ENCODE measurements around the gene CADM1. TPM values are rescaled to one million over a fixed set of nuclear protein-coding genes. Genes with fewer than 3 reads are reported as not detected.

CADM1 gene
- total RNA-seq, 6 experiments from 2014 or later, result 21.1 to 56.7 (median 30.6) TPM

DNA sequence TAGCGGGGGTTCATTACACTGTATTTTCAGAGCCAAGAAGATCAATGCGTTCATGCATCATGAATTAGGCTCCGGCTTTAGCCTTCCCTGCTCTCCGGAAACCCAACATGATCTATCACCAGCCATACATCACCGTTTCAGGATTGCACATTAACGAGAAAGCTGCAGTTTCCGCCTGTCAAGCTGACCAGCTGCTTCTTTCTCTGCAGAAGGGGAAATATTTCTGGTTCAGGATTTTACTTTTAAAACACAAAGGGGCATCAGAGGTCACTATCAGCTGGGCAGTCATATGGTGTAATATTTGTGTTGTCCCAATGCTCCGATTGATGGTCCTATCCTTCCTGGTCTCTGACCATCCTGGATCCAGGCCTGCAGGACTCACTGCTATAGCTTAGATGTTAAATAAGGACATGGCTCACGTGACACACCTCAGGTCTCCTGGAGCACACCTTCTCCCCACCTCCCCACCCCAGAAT is 21.4 kb upstream of the CADM1 start:
- H3K9me3 ChIP-seq, result no peaks in the 10 kb centered on the region
- H3K27ac ChIP-seq, result no peak overlapping the region
- H3K4me1 ChIP-seq, result peaks cover 0 to 33% (median 4%) of the 10 kb centered on the region in 4 donors
- no peaks in the 10 kb centered on the region for H3K27me3 ChIP-seq
- no peak overlapping the region for H3K4me3 ChIP-seq
- WGBS (ENCODE audit: insufficient coverage, low coverage, low lambda C conversion rate, missing lambda C conversion rate), result 59% methylated on average over 5 of the region's 9 CpGs
- peak in 3 of 4 donors; percentile 22 to 41 (median 24) for ATAC-seq
- no peaks in the 10 kb centered on the region for H3K36me3 ChIP-seq
- intact Hi-C loops (cut with DNase I), result no loop called here
- no peak for DNase-seq
- TF ChIP-seq, protein P1, sequence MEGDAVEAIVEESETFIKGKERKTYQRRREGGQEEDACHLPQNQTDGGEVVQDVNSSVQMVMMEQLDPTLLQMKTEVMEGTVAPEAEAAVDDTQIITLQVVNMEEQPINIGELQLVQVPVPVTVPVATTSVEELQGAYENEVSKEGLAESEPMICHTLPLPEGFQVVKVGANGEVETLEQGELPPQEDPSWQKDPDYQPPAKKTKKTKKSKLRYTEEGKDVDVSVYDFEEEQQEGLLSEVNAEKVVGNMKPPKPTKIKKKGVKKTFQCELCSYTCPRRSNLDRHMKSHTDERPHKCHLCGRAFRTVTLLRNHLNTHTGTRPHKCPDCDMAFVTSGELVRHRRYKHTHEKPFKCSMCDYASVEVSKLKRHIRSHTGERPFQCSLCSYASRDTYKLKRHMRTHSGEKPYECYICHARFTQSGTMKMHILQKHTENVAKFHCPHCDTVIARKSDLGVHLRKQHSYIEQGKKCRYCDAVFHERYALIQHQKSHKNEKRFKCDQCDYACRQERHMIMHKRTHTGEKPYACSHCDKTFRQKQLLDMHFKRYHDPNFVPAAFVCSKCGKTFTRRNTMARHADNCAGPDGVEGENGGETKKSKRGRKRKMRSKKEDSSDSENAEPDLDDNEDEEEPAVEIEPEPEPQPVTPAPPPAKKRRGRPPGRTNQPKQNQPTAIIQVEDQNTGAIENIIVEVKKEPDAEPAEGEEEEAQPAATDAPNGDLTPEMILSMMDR (IDR thresholded peaks at IDR 0.05), result no peak
- TF ChIP-seq POLR2A (IDR thresholded peaks at IDR 0.05), result no peak

DNA sequence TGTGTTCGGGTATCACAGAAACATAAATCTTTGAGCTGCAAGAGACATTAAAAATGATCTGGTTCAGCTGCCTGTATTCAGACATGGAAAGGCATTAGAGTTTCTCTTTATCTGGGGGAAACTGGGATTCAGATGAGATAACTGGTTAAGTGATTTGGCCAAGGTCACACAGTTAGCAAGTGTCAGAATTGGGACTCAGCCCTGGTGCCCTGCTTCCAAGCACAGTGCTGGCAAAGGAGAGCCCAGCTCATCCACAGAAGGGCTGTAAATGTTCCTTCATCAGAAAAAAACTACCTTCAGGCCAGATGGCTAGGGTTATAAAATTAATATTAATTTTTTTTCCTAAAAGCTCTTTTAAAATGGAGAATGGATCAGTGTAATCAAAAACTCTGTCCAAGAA is 20.4 kb upstream of the CADM1 start:
- intact Hi-C loops (cut with DNase I), result no loop called here
- no peaks in the 10 kb centered on the region for H3K36me3 ChIP-seq
- no peaks in the 10 kb centered on the region for H3K27me3 ChIP-seq
- no peak for TF ChIP-seq POLR2A (IDR thresholded peaks at IDR 0.05)
- ATAC-seq (peak; percentile 16 to 51 (median 29)), DNase-seq (no peak)
- peak overlapping the region; percentile 33 to 82 (median 71) for H3K27ac ChIP-seq
- 100% methylated on average over 1 of the region's 1 CpG for WGBS (ENCODE audit: insufficient coverage, low coverage, low lambda C conversion rate, missing lambda C conversion rate)
- peaks cover 0 to 33% (median 4%) of the 10 kb centered on the region in 4 donors for H3K4me1 ChIP-seq
- no peaks in the 10 kb centered on the region for H3K9me3 ChIP-seq
- H3K4me3 ChIP-seq, result no peak overlapping the region

DNA sequence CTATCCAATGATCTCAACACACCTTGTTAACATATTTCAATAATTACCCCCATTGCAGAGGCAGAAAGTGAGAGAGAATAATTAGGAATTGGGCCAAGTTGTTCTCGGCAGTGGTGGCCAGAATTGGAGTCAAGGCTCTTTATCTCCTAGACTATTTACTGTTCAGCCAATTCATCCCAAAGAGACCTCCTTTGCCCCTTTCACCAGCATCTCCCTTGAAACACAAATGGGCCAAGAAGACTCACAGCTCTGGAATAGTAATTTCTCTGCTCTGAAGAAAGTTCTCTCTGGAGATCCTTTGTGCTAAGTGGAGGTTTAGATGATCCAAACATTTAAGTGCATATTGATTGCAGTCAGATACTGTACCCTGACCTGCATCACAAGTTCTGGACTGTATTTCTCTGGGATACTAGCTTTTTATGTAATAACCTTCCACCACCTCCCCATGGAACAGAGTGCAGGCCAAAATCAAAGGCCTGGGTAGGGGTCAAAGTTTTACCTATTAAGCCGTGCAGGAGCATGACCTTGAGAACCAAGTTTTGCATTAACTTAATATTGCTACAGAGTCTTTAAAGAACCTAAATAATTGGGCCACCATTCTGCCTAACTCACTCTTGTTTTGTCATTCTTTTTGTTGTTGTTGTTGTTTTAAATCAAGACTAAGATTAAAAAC is 19.6 kb upstream of the CADM1 start:
- no peaks in the 10 kb centered on the region for H3K9me3 ChIP-seq
- H3K4me1 ChIP-seq, result peaks cover 0 to 33% (median 4%) of the 10 kb centered on the region in 4 donors
- H3K4me3 ChIP-seq, result peak overlapping the region in 1 of 3 donors; percentile 20
- H3K27me3 ChIP-seq, result no peaks in the 10 kb centered on the region
- peak overlapping the region; percentile 58 to 83 (median 82) for H3K27ac ChIP-seq
- WGBS (ENCODE audit: insufficient coverage, low coverage, low lambda C conversion rate, missing lambda C conversion rate), result 19% methylated on average over 2 of the region's 2 CpGs
- peak; percentile 79 to 92 (median 86) for ATAC-seq
- TF ChIP-seq POLR2A (IDR thresholded peaks at IDR 0.05), result no peak
- peak in 1 of 3 donors; percentile 70 for DNase-seq
- no peaks in the 10 kb centered on the region for H3K36me3 ChIP-seq
- intact Hi-C loops (cut with DNase I), result no loop called here

DNA sequence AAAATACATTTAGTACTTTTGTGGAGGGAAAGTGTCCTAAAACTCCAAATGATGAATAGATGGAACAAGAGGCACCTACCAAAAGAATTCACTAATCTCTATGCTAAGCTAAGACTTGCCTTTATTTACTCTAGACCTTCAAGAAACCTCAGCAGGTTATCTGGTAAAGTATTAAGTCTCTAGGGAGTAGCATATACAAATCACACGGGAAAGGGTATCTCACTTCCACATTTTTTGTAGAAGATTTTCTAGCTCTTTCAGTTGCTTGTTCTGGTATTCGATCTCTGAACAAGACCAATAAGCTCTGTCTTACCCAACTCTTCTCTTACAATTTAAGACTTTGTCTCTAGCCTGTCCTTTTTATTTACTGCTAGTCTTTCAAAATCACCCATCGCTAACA is 18.1 kb upstream of the CADM1 start:
- Histone ChIP-seq H3K4me3 (no peak overlapping the region), H3K36me3 (no peaks in the 10 kb centered on the region), H3K9me3 (no peaks in the 10 kb centered on the region), H3K27me3 (no peaks in the 10 kb centered on the region), H3K4me1 (peaks cover 0 to 33% (median 4%) of the 10 kb centered on the region in 4 donors), H3K27ac (no peak overlapping the region)
- intact Hi-C loops (cut with DNase I), result no loop called here
- WGBS (ENCODE audit: insufficient coverage, low coverage, low lambda C conversion rate, missing lambda C conversion rate), result 61% methylated on average over 3 of the region's 3 CpGs
- TF ChIP-seq, protein P1 (IDR thresholded peaks at IDR 0.05), result no peak
- TF ChIP-seq POLR2A (IDR thresholded peaks at IDR 0.05), result no peak
- DNase-seq (no peak), ATAC-seq (no peak)

DNA sequence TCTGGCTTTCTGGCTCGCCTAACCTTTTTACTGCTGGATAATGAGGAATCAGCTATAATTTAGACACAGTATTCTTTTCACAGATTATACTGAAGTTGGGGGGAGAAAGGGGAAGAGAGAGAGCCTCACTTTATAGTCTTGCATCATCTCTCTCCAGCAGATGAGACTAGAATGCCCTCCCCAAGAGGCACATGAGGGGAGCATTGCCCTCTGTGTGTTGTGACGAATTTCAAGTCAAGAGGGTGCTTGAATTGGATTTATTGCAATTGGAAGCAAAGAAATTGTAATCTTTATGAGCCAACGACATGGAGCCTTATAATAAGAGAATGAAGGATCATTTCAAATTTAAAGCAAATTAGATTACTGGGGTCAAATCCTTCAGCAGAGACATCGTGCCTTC is 17.6 kb upstream of the CADM1 start:
- Histone ChIP-seq H3K27me3 (no peaks in the 10 kb centered on the region), H3K4me3 (no peak overlapping the region), H3K36me3 (no peaks in the 10 kb centered on the region), H3K27ac (no peak overlapping the region), H3K4me1 (peaks cover 0 to 33% (median 4%) of the 10 kb centered on the region in 4 donors), H3K9me3 (no peaks in the 10 kb centered on the region)
- TF ChIP-seq, protein P1 (IDR thresholded peaks at IDR 0.05), result no peak
- TF ChIP-seq POLR2A (IDR thresholded peaks at IDR 0.05), result no peak
- DNase-seq, result no peak
- WGBS (ENCODE audit: insufficient coverage, low coverage, low lambda C conversion rate, missing lambda C conversion rate), result 47% methylated on average over 4 of the region's 4 CpGs
- no peak for ATAC-seq
- intact Hi-C loops (cut with DNase I), result no loop called here

All from right lobe of liver (tissue), 6 donors.